ENCODE results near the gene PIEZO2. TPM values are rescaled to one million over a fixed set of nuclear protein-coding genes. Genes with fewer than 3 reads are reported as not detected.
A peak's percentile ranks its signal among the peaks of the same experiment; 100 is the strongest.
"Not testable (repeated sequence)": the region's sequence is repeated elsewhere in the genome, so short reads cannot be mapped to it uniquely, and the experiment has no call there.

The PIEZO2 gene
- polyA plus RNA-seq, 1 donor, result 19.0 TPM

GRCh38 chr18:10953672-10954071 is 195.7 kb downstream of the PIEZO2 start:
- no peak for DNase-seq

GRCh38 chr18:10951631-10952544 is 197.5 kb downstream of the PIEZO2 start:
- no peak for DNase-seq

- DNase-seq, result no peak
Measured at GRCh38 chr18:10950876-10951630, 198.3 kb downstream of the PIEZO2 start.

- no peak for DNase-seq
Measured at GRCh38 chr18:10950080-10950875, 199.1 kb downstream of the PIEZO2 start.

- DNase-seq, result no peak
Measured at GRCh38 chr18:10949655-10950054, 199.7 kb downstream of the PIEZO2 start.

- DNase-seq, result no peak
Measured at GRCh38 chr18:10948421-10948820, 200.9 kb downstream of the PIEZO2 start.

GRCh38 chr18:10946058-10946457 is 203.3 kb downstream of the PIEZO2 start:
- no peak for DNase-seq

GRCh38 chr18:10942998-10943397 is 206.4 kb downstream of the PIEZO2 start:
- no peak for DNase-seq

GRCh38 chr18:10939822-10940221 is 209.5 kb downstream of the PIEZO2 start:
- no peak for DNase-seq

- DNase-seq, result no peak
Measured at GRCh38 chr18:10937743-10938640, 211.4 kb downstream of the PIEZO2 start.

GRCh38 chr18:10936176-10937053 is 213.0 kb downstream of the PIEZO2 start:
- DNase-seq, result no peak

- no peak for DNase-seq
Measured at GRCh38 chr18:10935588-10935987, 213.8 kb downstream of the PIEZO2 start.

GRCh38 chr18:10933648-10934047 is 215.7 kb downstream of the PIEZO2 start:
- not testable (repeated sequence) for DNase-seq

- DNase-seq, result no peak
Measured at GRCh38 chr18:10930076-10930475, 219.3 kb downstream of the PIEZO2 start.

- DNase-seq, result peak; percentile 71
Measured at GRCh38 chr18:10928772-10929373, 220.5 kb downstream of the PIEZO2 start.

GRCh38 chr18:10928011-10928771 is 221.2 kb downstream of the PIEZO2 start:
- peak; percentile 54 for DNase-seq

GRCh38 chr18:10927286-10927992 is 221.9 kb downstream of the PIEZO2 start:
- peak; percentile 63 for DNase-seq

GRCh38 chr18:10926621-10927161 is 222.7 kb downstream of the PIEZO2 start:
- peak; percentile 62 for DNase-seq
